Ovary (tissue), 3 donors: ENCODE results near the gene GPC6.

Experiments used
- EP300 ChIP-seq: sonication (generic); formaldehyde crosslinking; IDR thresholded peaks from one replicate; pipeline ENCODE4 v1.6.1; 2017; ENCODE audit warnings: antibody characterized with exemption
- POLR2A ChIP-seq: fragments of 450-650 bp; IDR thresholded peaks from one replicate; pipeline ENCODE4 v1.6.1; 2017; ENCODE audit warnings: antibody characterized with exemption, mild to moderate bottlenecking, moderate library complexity
- TF ChIP-seq, protein P1 (sequence below), 3 donors: fragments of 450-650 bp in 2 of 3; fragments of 200-600 bp in 1 of 3; IDR thresholded peaks; one replicate each; pipeline versions ENCODE4 v1.5.1 to v1.8.0; 2016 to 2022; ENCODE audit warnings: antibody characterized with exemption in 3 of 3, mild to moderate bottlenecking in 1 of 3
- donor health status: DM: no; HTN: no; CAD: no.

- no peak for TF ChIP-seq EP300
- no peak for TF ChIP-seq POLR2A
- TF ChIP-seq, protein P1, sequence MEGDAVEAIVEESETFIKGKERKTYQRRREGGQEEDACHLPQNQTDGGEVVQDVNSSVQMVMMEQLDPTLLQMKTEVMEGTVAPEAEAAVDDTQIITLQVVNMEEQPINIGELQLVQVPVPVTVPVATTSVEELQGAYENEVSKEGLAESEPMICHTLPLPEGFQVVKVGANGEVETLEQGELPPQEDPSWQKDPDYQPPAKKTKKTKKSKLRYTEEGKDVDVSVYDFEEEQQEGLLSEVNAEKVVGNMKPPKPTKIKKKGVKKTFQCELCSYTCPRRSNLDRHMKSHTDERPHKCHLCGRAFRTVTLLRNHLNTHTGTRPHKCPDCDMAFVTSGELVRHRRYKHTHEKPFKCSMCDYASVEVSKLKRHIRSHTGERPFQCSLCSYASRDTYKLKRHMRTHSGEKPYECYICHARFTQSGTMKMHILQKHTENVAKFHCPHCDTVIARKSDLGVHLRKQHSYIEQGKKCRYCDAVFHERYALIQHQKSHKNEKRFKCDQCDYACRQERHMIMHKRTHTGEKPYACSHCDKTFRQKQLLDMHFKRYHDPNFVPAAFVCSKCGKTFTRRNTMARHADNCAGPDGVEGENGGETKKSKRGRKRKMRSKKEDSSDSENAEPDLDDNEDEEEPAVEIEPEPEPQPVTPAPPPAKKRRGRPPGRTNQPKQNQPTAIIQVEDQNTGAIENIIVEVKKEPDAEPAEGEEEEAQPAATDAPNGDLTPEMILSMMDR (IDR thresholded peaks at IDR 0.05) = no peak
These were observed 504.2 kb downstream of the GPC6 start for GRCh38 chr13:93730780-93731179.
